H1 (cell line): ENCODE measurements around the gene CNN3. TPM values are rescaled to one million over a fixed set of nuclear protein-coding genes. Genes with fewer than 3 reads are reported as not detected.

Experiments used
- ASH2L ChIP-seq: fragments of 200-600, 300-600 bp; sonication (generic); IDR thresholded peaks from one replicate; pipeline ENCODE4 v1.7.1; 2017; ENCODE audit warnings: low read length
- ATF3 ChIP-seq: IDR thresholded peaks from 2 replicates; pipeline ENCODE4 v1.6.1; 2011; ENCODE audit warnings: low read depth, mild to moderate bottlenecking, low read length; ENCODE audit not compliant: insufficient read depth
- BACH1 ChIP-seq: IDR thresholded peaks from 2 replicates; pipeline ENCODE4 v1.6.1; 2012; ENCODE audit warnings: low read length, improper control_type of control experiment
- BRCA1 ChIP-seq: IDR thresholded peaks from 2 replicates; pipeline ENCODE4 v1.6.1; 2012; ENCODE audit warnings: low read depth, low read length, improper control_type of control experiment
- CBX8 ChIP-seq: fragments of 300-800, 300-1000 bp; sonication (generic); IDR thresholded peaks from 2 replicates; pipeline ENCODE4 v1.7.1; 2016; ENCODE audit warnings: low read depth, low read length, borderline replicate concordance
- CEBPB ChIP-seq: IDR thresholded peaks from 2 replicates; pipeline ENCODE4 v1.6.1; 2012; ENCODE audit warnings: low read depth, low read length
- CHD1 ChIP-seq: IDR thresholded peaks from 2 replicates; pipeline ENCODE4 v1.6.1; 2012; ENCODE audit warnings: low read depth, low read length, improper control_type of control experiment
- CHD2 ChIP-seq: IDR thresholded peaks from 2 replicates; pipeline ENCODE4 v1.6.1; 2012; ENCODE audit warnings: low read length, improper control_type of control experiment
- CREB1 ChIP-seq: IDR thresholded peaks from 2 replicates; pipeline ENCODE4 v1.6.1; 2012; ENCODE audit warnings: inconsistent platforms
- EP300 ChIP-seq, 2 experiments: IDR thresholded peaks; 1 replicate in 1 of 2; 2 replicates in 1 of 2; pipeline ENCODE4 v1.6.1; 2011 to 2012; ENCODE audit warnings: low read depth in 2 of 2, low read length in 2 of 2, mild to moderate bottlenecking in 2 of 2, borderline replicate concordance in 1 of 2, inconsistent platforms in 1 of 2, moderate library complexity in 1 of 2
- FOSL1 ChIP-seq: IDR thresholded peaks from 2 replicates; pipeline ENCODE4 v1.6.1; 2011; ENCODE audit warnings: mild to moderate bottlenecking, low read depth, low read length, moderate library complexity; ENCODE audit not compliant: insufficient read depth
- HDAC2 ChIP-seq, 2 experiments: fragments of 300-600 bp in 1 of 2; sonication (generic) in 1 of 2; IDR thresholded peaks; 2 replicates each; pipeline ENCODE4 v1.6.1; 2011 to 2012; ENCODE audit warnings: low read depth in 2 of 2, low read length in 2 of 2, mild to moderate bottlenecking in 2 of 2, moderate library complexity in 2 of 2, borderline replicate concordance in 1 of 2, inconsistent platforms in 1 of 2
- KDM5A ChIP-seq: fragments of 200-600 bp; IDR thresholded peaks from 2 replicates; pipeline ENCODE4 v1.7.1; 2012; ENCODE audit warnings: mild to moderate bottlenecking, low read length, inconsistent platforms, mixed read lengths
- NANOG ChIP-seq: IDR thresholded peaks from 2 replicates; pipeline ENCODE4 v1.6.1; 2011; ENCODE audit warnings: low read length, low read depth, mild to moderate bottlenecking, inconsistent platforms; ENCODE audit not compliant: insufficient read depth, poor library complexity, severe bottlenecking
- NRF1 ChIP-seq: IDR thresholded peaks from 2 replicates; pipeline ENCODE4 v1.6.1; 2011; ENCODE audit warnings: mild to moderate bottlenecking, low read depth, low read length, improper control_type of control experiment
- POLR2AphosphoS5 ChIP-seq: IDR thresholded peaks from 2 replicates; pipeline ENCODE4 v1.6.1; 2011; ENCODE audit warnings: low read depth, low read length
- RAD21 ChIP-seq, 2 experiments: IDR thresholded peaks in 1 of 2; conservative IDR thresholded peaks in 1 of 2; 2 replicates each; pipeline ENCODE4 v1.6.1; 2011; ENCODE audit warnings: low read depth in 2 of 2, low read length in 2 of 2, improper control_type of control experiment in 1 of 2, inconsistent platforms in 1 of 2, mild to moderate bottlenecking in 1 of 2, moderate library complexity in 1 of 2
- RXRA ChIP-seq: IDR thresholded peaks from 2 replicates; pipeline ENCODE4 v1.6.1; 2011; ENCODE audit warnings: low read depth, mild to moderate bottlenecking, low read length, moderate library complexity; ENCODE audit not compliant: insufficient read depth
- SIRT6 ChIP-seq: IDR thresholded peaks from one replicate; pipeline ENCODE4 v1.7.1; 2012; ENCODE audit warnings: low read length, inconsistent platforms
- SIX5 ChIP-seq: IDR thresholded peaks from 2 replicates; pipeline ENCODE4 v1.6.1; 2011; ENCODE audit warnings: mild to moderate bottlenecking, low read depth, low read length
- SRF ChIP-seq: IDR thresholded peaks from 2 replicates; pipeline ENCODE4 v1.6.1; 2011; ENCODE audit warnings: mild to moderate bottlenecking, low read depth, low read length, moderate library complexity
- TAF1 ChIP-seq: IDR thresholded peaks from 2 replicates; pipeline ENCODE4 v1.6.1; 2011; ENCODE audit warnings: mild to moderate bottlenecking, low read depth, low read length
- TBP ChIP-seq: IDR thresholded peaks from 2 replicates; pipeline ENCODE4 v1.6.1; 2011; ENCODE audit warnings: low read depth, low read length, improper control_type of control experiment
- YY1 ChIP-seq: IDR thresholded peaks from 2 replicates; pipeline ENCODE4 v1.6.1; 2011; ENCODE audit warnings: low read depth, mild to moderate bottlenecking, low read length
- ZNF274 ChIP-seq: IDR thresholded peaks from 2 replicates; pipeline ENCODE4 v1.7.0; 2012; ENCODE audit warnings: low read length, borderline replicate concordance; ENCODE audit errors: extremely low read depth
- polyA plus RNA-seq, 7 experiments: library from polyadenylated mRNA; depleted of rRNA in 3 of 7; stranded (reverse) in 5 of 7; unstranded in 2 of 7; fragments of >200 nt in 5 of 7; fragments of 200-250 nt in 2 of 7; gene quantifications; 1 replicate in 5 of 7; 2 replicates in 1 of 7; 4 replicates in 1 of 7; pipeline versions ENCODE4 v1.2.1 to v1.2.3, GENCODE V29; 2011 to 2013; ENCODE audit warnings: missing spikeins in 2 of 7, mixed read lengths in 2 of 7
- total RNA-seq: library from RNA; stranded (reverse); fragmentation: NEBNext Ultra II Directional; extraction: Animal tissue kit (Norgen Biotek cat#: 25700); gene quantifications from 2 replicates; pipeline ENCODE4 v1.2.1, GENCODE V29; 2021

CNN3 gene
- total and polyA plus RNA-seq, 2 of the 8 experiments (the other 6 are each of a cell fraction or from before 2014, with no cell fraction given) = 134 to 266 TPM

- TF ChIP-seq HDAC2 (IDR thresholded peaks at IDR 0.05; ENCODE audit: borderline replicate concordance in 1 of 2, low read depth in 2 of 2, low read length in 2 of 2) (peak in 1 of 2 experiments; percentile 89; a peak in 1 of 4 replicates), BACH1 (no peak), EP300 (IDR thresholded peaks at IDR 0.05; ENCODE audit: borderline replicate concordance in 1 of 2, low read depth in 2 of 2, low read length in 2 of 2) (peak in 1 of 2 experiments; percentile 45; a peak in 1 of 3 replicates), TBP (peak; percentile 86; the same call in 1 of the 2 replicates), CHD2 (no peak; the same call in 1 of the 2 replicates), BRCA1 (no peak), CEBPB (no peak), POLR2AphosphoS5 (peak; percentile 78), SRF (no peak), ZNF274 (no peak), NRF1 (no peak), RXRA (no peak), CBX8 (no peak), ASH2L (no peak), ATF3 (peak; percentile 50; the same call in 1 of the 2 replicates), CHD1 (peak; percentile 69; the same call in 1 of the 2 replicates), RAD21 (IDR thresholded peaks at IDR 0.05 in 1 of 2, conservative IDR thresholded peaks at IDR 0.05 in 1 of 2; ENCODE audit: low read depth in 2 of 2, low read length in 2 of 2) (peak; percentile 20 to 33; a peak in 3 of 4 replicates), CREB1 (peak; percentile 67), KDM5A (no peak), YY1 (0 out of 2 replicates have a peak, but pooled peaks have one; percentile 36), NANOG (peak; percentile 82), SIRT6 (no peak), TAF1 (peak; percentile 83), SIX5 (no peak), FOSL1 (no peak)
Observed at GRCh38 chr1:94925561-94926125, 1.3 kb downstream of the CNN3 start (continued).
